Liver (tissue), 9 donors: ENCODE measurements around the gene LIPE. TPM values are rescaled to one million over a fixed set of nuclear protein-coding genes. Genes with fewer than 3 reads are reported as not detected.
A peak's percentile ranks its signal among the peaks of the same experiment; 100 is the strongest.

Source experiments
- DNase-seq: peaks from one replicate; pipeline ENCODE4 v3.0.0-alpha.2; 2017; ENCODE audit warnings: low spot score
- H3K27ac ChIP-seq, 2 donors: one replicate each; pipeline ENCODE4 v1.7.0; 2013; ENCODE audit warnings: inconsistent platforms in 2 of 2, low read length in 2 of 2, control low read depth in 1 of 2, low read depth in 1 of 2, mild to moderate bottlenecking in 1 of 2
- H3K27me3 ChIP-seq, 4 donors: one replicate each; pipeline versions ENCODE4 v1.6.1 to v1.7.0; 2013; ENCODE audit warnings: low read length in 3 of 4, inconsistent platforms in 1 of 4, mild to moderate bottlenecking in 1 of 4, moderate library complexity in 1 of 4; ENCODE audit not compliant: control insufficient read depth in 4 of 4, insufficient read depth in 4 of 4
- H3K36me3 ChIP-seq, 4 donors: one replicate each; pipeline versions ENCODE4 v1.6.1 to v1.7.0; 2013; ENCODE audit warnings: low read length in 3 of 4, mild to moderate bottlenecking in 3 of 4, low read depth in 1 of 4, moderate library complexity in 1 of 4; ENCODE audit not compliant: control insufficient read depth in 4 of 4, insufficient read depth in 3 of 4
- H3K4me1 ChIP-seq, 4 donors: one replicate each; pipeline versions ENCODE4 v1.6.1 to v1.7.0; 2013; ENCODE audit warnings: low read length in 3 of 4, mild to moderate bottlenecking in 3 of 4, moderate library complexity in 1 of 4; ENCODE audit not compliant: control insufficient read depth in 4 of 4, insufficient read depth in 4 of 4
- H3K4me3 ChIP-seq, 3 donors: one replicate each; pipeline versions ENCODE4 v1.6.1 to v1.7.0; 2013; ENCODE audit warnings: low read length in 3 of 3, control low read depth in 1 of 3, low read depth in 1 of 3, mild to moderate bottlenecking in 1 of 3
- H3K9ac ChIP-seq, 2 donors: one replicate each; pipeline ENCODE4 v1.7.0; 2013; ENCODE audit warnings: low read length in 2 of 2, mild to moderate bottlenecking in 2 of 2, moderate library complexity in 2 of 2, control low read depth in 1 of 2, low read depth in 1 of 2
- H3K9me3 ChIP-seq, 4 donors: one replicate each; pipeline versions ENCODE4 v1.6.1 to v1.7.0; 2013; ENCODE audit warnings: low read length in 3 of 4; ENCODE audit not compliant: control insufficient read depth in 4 of 4
- FOXA1 ChIP-seq: IDR thresholded peaks from 2 replicates; pipeline ENCODE4 v1.6.1; 2016; ENCODE audit warnings: antibody characterized with exemption
- HNF4A ChIP-seq, 2 donors: conservative IDR thresholded peaks; 2 replicates each; pipeline ENCODE4 v1.6.1; 2016; ENCODE audit warnings: antibody characterized with exemption in 2 of 2, mild to moderate bottlenecking in 2 of 2
- HNF4G ChIP-seq: IDR thresholded peaks from 2 replicates; pipeline ENCODE4 v1.6.1; 2016; ENCODE audit warnings: antibody characterized with exemption
- NR2F2 ChIP-seq: IDR thresholded peaks from 2 replicates; pipeline ENCODE4 v1.6.1; 2016; ENCODE audit warnings: antibody characterized with exemption
- RXRA ChIP-seq, 2 donors: IDR thresholded peaks; 2 replicates each; pipeline ENCODE4 v1.6.1; 2017 to 2018; ENCODE audit warnings: antibody characterized with exemption in 2 of 2, mild to moderate bottlenecking in 1 of 2
- SP1 ChIP-seq: IDR thresholded peaks from 2 replicates; pipeline ENCODE4 v1.6.1; 2018; ENCODE audit warnings: antibody characterized with exemption, mild to moderate bottlenecking
- TAF1 ChIP-seq: conservative IDR thresholded peaks from 2 replicates; pipeline ENCODE4 v1.6.1; 2016; ENCODE audit warnings: antibody characterized with exemption, mild to moderate bottlenecking
- YY1 ChIP-seq: IDR thresholded peaks from 2 replicates; pipeline ENCODE4 v1.6.1; 2016; ENCODE audit warnings: antibody characterized with exemption, mild to moderate bottlenecking
- WGBS: extraction: QIAGEN DNeasy Blood & Tissue Kit; methylation state at CpG from one replicate; pipeline ENCODE4 v1.1.7; 2013; 5-methylcytosine and 5-hydroxymethylcytosine counted together
- polyA plus RNA-seq, 2 donors: library from polyadenylated mRNA; stranded (reverse) in 1 of 2; unstranded in 1 of 2; fragments of 200-250 nt in 1 of 2; fragments of >200 nt in 1 of 2; fragmentation: Nextera tagmentation in 1 of 2; extraction: Ambion mirVana in 1 of 2; gene quantifications; one replicate each; pipeline versions ENCODE4 v1.2.1 to v1.2.3, GENCODE V29; 2013 to 2015
- total RNA-seq, 2 donors: library from RNA; depleted of rRNA; stranded (reverse); fragments of >200 nt; gene quantifications; one replicate each; pipeline ENCODE4 v1.2.3, GENCODE V29; 2014
- TF ChIP-seq, protein P1 (sequence below): IDR thresholded peaks from 2 replicates; pipeline ENCODE4 v1.6.1; 2016; ENCODE audit warnings: antibody characterized with exemption, mild to moderate bottlenecking
- TF ChIP-seq, protein P2 (sequence below): IDR thresholded peaks from 2 replicates; pipeline ENCODE4 v1.6.1; 2016; ENCODE audit warnings: antibody characterized with exemption
- donor health status: healthy.
- donor health status: healthy.
- donor health status: healthy.
- donor health status: healthy.
- donor health status: healthy.

The LIPE gene
- total and polyA plus RNA-seq, 4 donors: 0.88 to 4.7 (median 1.5) TPM

DNA sequence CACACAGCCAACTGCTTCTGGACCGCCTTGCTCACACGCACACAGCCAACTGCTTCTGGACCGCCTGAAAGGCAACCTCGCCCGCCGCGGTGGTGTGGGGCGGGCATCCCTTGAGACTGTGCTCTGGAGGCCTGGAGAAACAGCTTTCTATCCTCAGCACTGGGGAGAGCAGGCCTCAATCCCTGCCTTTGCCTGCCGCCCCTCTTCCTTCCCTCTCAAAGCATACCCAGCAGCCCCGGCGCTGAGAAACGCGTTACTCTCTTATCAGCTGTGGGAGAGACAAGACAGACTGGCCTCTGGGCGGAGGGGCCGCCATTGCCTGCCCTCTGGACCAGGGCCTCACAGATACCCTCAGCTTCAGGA lies 2.9 kb downstream of the LIPE start:
- Histone ChIP-seq H3K36me3 (no peaks in the 10 kb centered on the region), H3K9me3 (no peaks in the 10 kb centered on the region), H3K4me1 (peaks cover 6 to 20% (median 13%) of the 10 kb centered on the region in 4 donors), H3K4me3 (no peak overlapping the region), H3K27ac (peak overlapping the region; percentile 37 to 43), H3K27me3 (no peaks in the 10 kb centered on the region), H3K9ac (no peak overlapping the region)
- 73% methylated on average over 15 of the region's 15 CpGs for WGBS
- TF ChIP-seq RXRA (IDR thresholded peaks at IDR 0.05) (no peak), TAF1 (no peak), YY1 (no peak), FOXA1 (no peak), NR2F2 (no peak), HNF4A (conservative IDR thresholded peaks at IDR 0.05) (no peak)
- TF ChIP-seq, protein P1, sequence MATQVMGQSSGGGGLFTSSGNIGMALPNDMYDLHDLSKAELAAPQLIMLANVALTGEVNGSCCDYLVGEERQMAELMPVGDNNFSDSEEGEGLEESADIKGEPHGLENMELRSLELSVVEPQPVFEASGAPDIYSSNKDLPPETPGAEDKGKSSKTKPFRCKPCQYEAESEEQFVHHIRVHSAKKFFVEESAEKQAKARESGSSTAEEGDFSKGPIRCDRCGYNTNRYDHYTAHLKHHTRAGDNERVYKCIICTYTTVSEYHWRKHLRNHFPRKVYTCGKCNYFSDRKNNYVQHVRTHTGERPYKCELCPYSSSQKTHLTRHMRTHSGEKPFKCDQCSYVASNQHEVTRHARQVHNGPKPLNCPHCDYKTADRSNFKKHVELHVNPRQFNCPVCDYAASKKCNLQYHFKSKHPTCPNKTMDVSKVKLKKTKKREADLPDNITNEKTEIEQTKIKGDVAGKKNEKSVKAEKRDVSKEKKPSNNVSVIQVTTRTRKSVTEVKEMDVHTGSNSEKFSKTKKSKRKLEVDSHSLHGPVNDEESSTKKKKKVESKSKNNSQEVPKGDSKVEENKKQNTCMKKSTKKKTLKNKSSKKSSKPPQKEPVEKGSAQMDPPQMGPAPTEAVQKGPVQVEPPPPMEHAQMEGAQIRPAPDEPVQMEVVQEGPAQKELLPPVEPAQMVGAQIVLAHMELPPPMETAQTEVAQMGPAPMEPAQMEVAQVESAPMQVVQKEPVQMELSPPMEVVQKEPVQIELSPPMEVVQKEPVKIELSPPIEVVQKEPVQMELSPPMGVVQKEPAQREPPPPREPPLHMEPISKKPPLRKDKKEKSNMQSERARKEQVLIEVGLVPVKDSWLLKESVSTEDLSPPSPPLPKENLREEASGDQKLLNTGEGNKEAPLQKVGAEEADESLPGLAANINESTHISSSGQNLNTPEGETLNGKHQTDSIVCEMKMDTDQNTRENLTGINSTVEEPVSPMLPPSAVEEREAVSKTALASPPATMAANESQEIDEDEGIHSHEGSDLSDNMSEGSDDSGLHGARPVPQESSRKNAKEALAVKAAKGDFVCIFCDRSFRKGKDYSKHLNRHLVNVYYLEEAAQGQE: no peak
- DNase-seq: no peak

DNA sequence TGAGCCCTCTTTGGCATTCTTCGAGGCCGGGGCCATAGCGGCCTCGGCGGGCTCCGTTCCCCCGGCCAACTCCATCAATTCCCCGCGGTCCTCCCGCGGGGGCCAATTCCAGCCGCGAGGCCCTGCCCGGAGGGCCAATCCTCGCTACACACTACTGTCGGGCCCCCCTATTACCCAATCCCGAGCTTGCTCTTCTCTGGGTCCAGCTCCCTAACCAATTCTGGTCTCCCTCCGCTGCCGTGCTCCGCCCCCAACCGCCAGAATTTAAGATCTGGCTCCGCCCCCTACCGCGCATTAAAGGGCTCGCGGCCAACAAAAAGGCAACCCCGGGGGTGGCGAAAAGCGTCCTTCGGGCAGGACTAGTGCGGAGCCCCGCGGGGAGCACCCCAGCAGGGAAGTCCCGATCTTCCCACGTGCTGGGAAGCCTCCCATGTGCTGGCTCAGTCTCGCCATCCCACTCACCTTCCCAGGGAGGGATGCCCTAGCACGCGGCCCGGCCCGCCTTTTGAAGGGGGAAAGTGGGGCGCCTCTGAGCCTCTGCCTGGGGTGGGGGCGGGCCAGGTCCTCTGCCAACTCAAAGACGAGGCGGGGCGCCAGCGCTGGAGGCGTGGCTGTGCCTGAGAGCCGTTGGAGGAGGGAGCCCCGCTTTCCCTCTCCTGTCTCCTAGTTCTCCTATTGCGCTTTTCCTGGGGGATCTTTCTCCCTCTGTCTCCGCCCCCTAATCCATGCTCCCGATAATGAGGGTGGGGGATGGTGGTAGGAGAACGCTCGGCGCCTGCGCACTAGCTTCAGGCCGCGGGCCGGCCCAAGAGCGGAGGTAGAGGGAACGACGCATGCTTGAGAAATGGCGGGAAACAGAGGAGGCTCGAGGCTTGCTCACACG lies 3.5 kb downstream of the LIPE start:
- no peak overlapping the region for H3K9ac ChIP-seq
- H3K27me3 ChIP-seq: no peaks in the 10 kb centered on the region
- peak overlapping the region; percentile 27 to 65 (median 53) for H3K4me3 ChIP-seq
- H3K9me3 ChIP-seq: no peaks in the 10 kb centered on the region
- peak overlapping the region; percentile 38 to 43 for H3K27ac ChIP-seq
- TF ChIP-seq SP1 (peak; percentile 65), HNF4G (no peak), YY1 (peak; percentile 25)
- TF ChIP-seq, protein P2, sequence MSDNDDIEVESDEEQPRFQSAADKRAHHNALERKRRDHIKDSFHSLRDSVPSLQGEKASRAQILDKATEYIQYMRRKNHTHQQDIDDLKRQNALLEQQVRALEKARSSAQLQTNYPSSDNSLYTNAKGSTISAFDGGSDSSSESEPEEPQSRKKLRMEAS: peak; percentile 14
- peaks cover 8 to 22% (median 14%) of the 10 kb centered on the region in 4 donors for H3K4me1 ChIP-seq
- WGBS: 7% methylated on average over 65 of the region's 65 CpGs
- no peaks in the 10 kb centered on the region for H3K36me3 ChIP-seq
- DNase-seq: peak; percentile 92

DNA sequence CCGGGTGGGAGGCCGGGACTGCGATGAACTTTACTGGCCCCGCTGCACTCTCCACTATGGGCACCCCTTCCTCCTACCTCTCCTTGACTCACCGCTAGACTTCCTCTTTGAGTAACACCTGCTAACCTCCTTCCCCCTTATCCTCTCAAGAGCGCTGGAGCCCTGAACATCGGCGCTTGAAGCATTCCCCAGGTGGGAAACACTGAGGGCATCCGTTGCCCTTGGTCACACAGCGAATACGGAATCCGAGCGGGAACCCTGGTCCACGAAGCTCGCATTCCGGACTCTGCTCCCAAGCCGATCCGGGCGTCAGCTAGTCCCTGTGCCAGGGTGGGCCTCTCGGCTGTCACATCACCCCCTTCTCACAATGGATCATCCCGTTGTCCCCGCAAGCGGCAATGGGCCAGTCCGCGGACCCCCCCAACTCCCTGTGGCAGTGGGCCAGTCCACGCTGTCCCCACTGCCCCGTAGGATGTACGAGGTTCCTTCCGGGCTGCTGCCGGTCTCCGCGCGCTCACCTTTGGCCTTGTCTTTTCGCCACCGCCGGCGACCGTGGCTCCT lies 4.2 kb downstream of the LIPE start:
- Histone ChIP-seq H3K36me3 (no peaks in the 10 kb centered on the region), H3K9me3 (no peaks in the 10 kb centered on the region), H3K27ac (peak overlapping the region; percentile 12 to 38), H3K27me3 (no peaks in the 10 kb centered on the region), H3K4me1 (peaks cover 8 to 22% (median 14%) of the 10 kb centered on the region in 4 donors), H3K4me3 (peak overlapping the region; percentile 3 to 65 (median 53)), H3K9ac (no peak overlapping the region)
- WGBS: 22% methylated on average over 38 of the region's 38 CpGs
- peak; percentile 52 for TF ChIP-seq NR2F2
- TF ChIP-seq, protein P1: no peak
- DNase-seq: peak; percentile 66
